B cell (primary cell): ENCODE data around the gene CHIT1.

Experiments used
- CTCF ChIP-seq: fragments of 200-600 bp; IDR thresholded peaks from one replicate; pipeline ENCODE4 v1.8.0; 2022; ENCODE audit warnings: antibody characterized with exemption, mild to moderate bottlenecking
- EZH2 ChIP-seq: IDR thresholded peaks from 2 replicates; pipeline ENCODE4 v1.6.1; 2012; ENCODE audit warnings: borderline replicate concordance, low read depth, mild to moderate bottlenecking, moderate library complexity, low read length; ENCODE audit not compliant: insufficient read depth, poor library complexity, severe bottlenecking

GRCh38 chr1:203199481-203199815 is 30.0 kb downstream of the CHIT1 start:
- TF ChIP-seq CTCF (no peak), EZH2 (no peak)
